PC-9 (cell line): Measurements from ENCODE around the gene KRTAP10-12. TPM values are rescaled to one million over a fixed set of nuclear protein-coding genes. Genes with fewer than 3 reads are reported as not detected.

Experiments
- BruUV-seq: library from RNA; stranded (reverse); fragments of 400-500 nt; replicated peaks from 2 replicates; lab custom pipeline; 2021; lab: Mats Ljungman, UMichigan
- CTCF ChIA-PET: fragments of 300-600 bp; sonication (Branson Sonifier 250); formaldehyde crosslinking; loops from one replicate; lab custom pipeline; 2022; ENCODE audit warnings: antibody characterized with exemption; lab: Charles Lee
- POLR2A ChIA-PET: fragments of 300-600 bp; sonication (Branson Sonifier 250); formaldehyde crosslinking; loops from one replicate; lab custom pipeline; 2022; ENCODE audit warnings: antibody characterized with exemption; ENCODE audit not compliant: unreplicated experiment; lab: Charles Lee
- DNase-seq, 2 experiments: peaks; one replicate each; pipeline versions ENCODE4 v3.0.0 to v3.0.0-alpha.2; 2015 to 2022; ENCODE audit warnings: mixed read lengths in 1 of 2
- H2AFZ ChIP-seq: fragments of 200-600 bp; sonication (generic); 2 replicates; pipeline ENCODE4 v1.8.1; 2017; ENCODE audit warnings: antibody characterized with exemption
- H3F3A ChIP-seq: fragments of 200-600 bp; sonication (generic); 2 replicates; pipeline ENCODE4 v1.8.1; 2017; ENCODE audit warnings: antibody characterized with exemption, mild to moderate bottlenecking, low read depth; ENCODE audit not compliant: insufficient read depth
- H3K27ac ChIP-seq: fragments of 200-600 bp; sonication (generic); 2 replicates; pipeline ENCODE4 v1.6.1; 2016; ENCODE audit warnings: mixed run types
- H3K27me3 ChIP-seq: fragments of 200-600 bp; sonication (generic); 2 replicates; pipeline ENCODE4 v1.6.1; 2016; ENCODE audit warnings: low read depth, mixed run types; ENCODE audit not compliant: insufficient read depth
- H3K36me3 ChIP-seq: fragments of 200-600 bp; sonication (generic); 2 replicates; pipeline ENCODE4 v1.6.1; 2016; ENCODE audit warnings: low read depth, mixed run types
- H3K4me1 ChIP-seq: fragments of 200-600 bp; sonication (generic); replicated peaks from 2 replicates; pipeline ENCODE4 v1.6.1; 2016; ENCODE audit warnings: mixed run types; ENCODE audit not compliant: insufficient read depth
- H3K4me2 ChIP-seq: fragments of 200-600 bp; sonication (generic); 2 replicates; pipeline ENCODE4 v1.6.1; 2017; ENCODE audit warnings: mixed run types
- H3K4me3 ChIP-seq: fragments of 200-600 bp; sonication (generic); 2 replicates; pipeline ENCODE4 v1.6.1; 2016; ENCODE audit warnings: mixed run types
- H3K79me2 ChIP-seq: fragments of 200-600 bp; sonication (generic); 2 replicates; pipeline ENCODE4 v1.6.1; 2017; ENCODE audit warnings: low read depth, mixed run types
- H3K9me2 ChIP-seq: fragments of 200-600 bp; sonication (generic); 2 replicates; pipeline ENCODE4 v1.8.1; 2017; ENCODE audit warnings: mild to moderate bottlenecking; ENCODE audit not compliant: insufficient read depth
- H3K9me3 ChIP-seq: fragments of 200-600 bp; sonication (generic); 2 replicates; pipeline ENCODE4 v1.8.1; 2016; ENCODE audit warnings: low read depth; ENCODE audit not compliant: insufficient read depth
- H4K20me1 ChIP-seq: fragments of 200-600 bp; sonication (generic); 2 replicates; pipeline ENCODE4 v1.8.1; 2017; ENCODE audit not compliant: insufficient read depth
- CTCF ChIP-seq: fragments of 200-600 bp; sonication (generic); conservative IDR thresholded peaks from 2 replicates; pipeline ENCODE4 v1.6.1; 2017; ENCODE audit warnings: mixed run types, antibody characterized with exemption, mild to moderate bottlenecking, moderate library complexity
- EZH2 ChIP-seq: fragments of 200-600 bp; sonication (generic); IDR thresholded peaks from 2 replicates; pipeline ENCODE4 v1.8.0; 2017; ENCODE audit warnings: antibody characterized with exemption, low read depth
- intact Hi-C: fragments of 100-400 bp; cut with micrococcal nuclease; formaldehyde crosslinking; loops from one replicate; pipeline ENCODE4 v1.10.0; 2022; ENCODE audit not compliant: unreplicated experiment
- total RNA-seq: library from RNA; stranded (reverse); gene quantifications from 2 replicates; pipeline ENCODE4 v1.2.3, GENCODE V29; 2021

The KRTAP10-12 gene
- total RNA-seq, 1 experiment from 2014 or later, result not detected

DNA sequence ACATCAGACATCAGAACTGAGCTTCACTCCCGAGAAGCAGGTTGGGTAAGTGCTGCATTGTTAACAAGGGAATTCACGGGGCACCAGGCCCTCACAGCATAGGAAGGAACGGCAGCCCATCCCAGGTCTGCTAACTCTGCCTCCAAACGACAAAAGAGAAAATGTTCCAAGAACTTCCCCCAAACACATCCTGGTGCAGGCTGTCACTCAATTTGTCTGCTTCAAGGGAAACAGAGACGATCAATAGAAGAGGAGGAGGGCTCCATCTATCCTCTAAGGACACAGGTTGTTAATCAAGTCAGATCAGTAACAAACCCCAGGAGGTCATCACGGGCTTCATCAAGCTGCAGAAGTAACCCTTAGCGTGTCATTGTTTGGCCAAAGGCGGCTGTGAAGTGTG is 17.9 kb downstream of the KRTAP10-12 start:
- H4K20me1 ChIP-seq, result no peaks in the 10 kb centered on the region
- intact Hi-C loops, result no loop called here
- TF ChIP-seq CTCF (no peak), EZH2 (no peak)
- no peaks in the 10 kb centered on the region for H3K9me2 ChIP-seq
- no peaks in the 10 kb centered on the region for H3F3A ChIP-seq
- no peak overlapping the region for H2AFZ ChIP-seq
- H3K4me1 ChIP-seq, result no peaks in the 10 kb centered on the region
- BruUV-seq, result no TSS peak
- no peak for DNase-seq
- H3K27ac ChIP-seq, result no peak overlapping the region
- CTCF ChIA-PET, result no interaction called here
- no peaks in the 10 kb centered on the region for H3K79me2 ChIP-seq
- no peaks in the 10 kb centered on the region for H3K36me3 ChIP-seq
- H3K4me3 ChIP-seq, result no peak overlapping the region
- H3K27me3 ChIP-seq, result peaks cover 64% of the 10 kb centered on the region
- no peaks in the 10 kb centered on the region for H3K9me3 ChIP-seq
- no peak overlapping the region for H3K4me2 ChIP-seq
- POLR2A ChIA-PET, result no interaction called here

DNA sequence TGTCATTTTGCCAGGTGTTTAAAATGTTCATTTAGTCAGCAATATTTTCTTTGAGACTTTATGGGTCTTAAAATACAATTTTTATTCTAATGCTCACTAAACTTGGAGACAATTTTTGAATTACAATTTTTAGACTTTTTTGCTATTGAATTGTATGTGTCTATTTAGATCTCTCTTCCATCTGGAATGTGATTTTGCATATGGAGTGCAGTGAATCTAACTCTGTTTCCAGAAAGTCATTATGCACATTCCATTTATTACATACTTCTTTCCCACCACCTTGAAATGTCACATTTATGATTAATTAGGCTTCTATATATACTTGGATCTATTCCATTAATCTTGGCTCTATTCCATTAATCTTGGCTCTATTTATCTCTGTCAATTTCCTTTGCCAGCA is 20.0 kb downstream of the KRTAP10-12 start:
- Histone ChIP-seq H3K4me3 (no peak overlapping the region), H3K79me2 (no peaks in the 10 kb centered on the region), H3K9me2 (no peaks in the 10 kb centered on the region), H3K36me3 (no peaks in the 10 kb centered on the region), H4K20me1 (no peaks in the 10 kb centered on the region), H3K9me3 (no peaks in the 10 kb centered on the region), H3K4me1 (no peaks in the 10 kb centered on the region), H3F3A (no peaks in the 10 kb centered on the region), H3K27ac (no peak overlapping the region), H2AFZ (no peak overlapping the region), H3K27me3 (peaks cover 55% of the 10 kb centered on the region), H3K4me2 (no peak overlapping the region)
- no peak for DNase-seq
- CTCF ChIA-PET, result no interaction called here
- TF ChIP-seq CTCF (no peak), EZH2 (no peak)
- intact Hi-C loops, result no loop called here
- BruUV-seq, result no TSS peak
- POLR2A ChIA-PET, result no interaction called here

DNA sequence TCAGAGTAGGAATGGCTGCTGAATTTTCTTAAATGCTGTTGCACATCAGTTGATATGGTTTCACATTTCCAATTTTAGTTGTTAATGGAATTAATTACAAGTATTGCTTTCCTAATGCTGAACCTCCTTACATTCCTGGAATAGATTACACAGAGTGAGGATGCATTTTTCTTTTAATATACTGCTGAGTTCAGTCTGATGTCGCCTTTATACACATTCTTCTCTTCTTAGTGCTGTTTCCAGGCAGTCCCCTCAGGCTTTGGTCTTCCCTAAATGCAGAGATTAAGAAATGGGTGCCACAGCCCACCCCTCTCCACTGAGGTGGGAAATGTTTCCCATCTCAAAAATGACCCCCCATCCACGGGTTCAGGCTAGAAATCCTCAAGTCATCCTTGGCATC is 21.1 kb downstream of the KRTAP10-12 start:
- DNase-seq, result no peak
- H3K4me2 ChIP-seq, result no peak overlapping the region
- no peak overlapping the region for H3K27ac ChIP-seq
- no TSS peak for BruUV-seq
- ChIA-PET CTCF (no interaction called here), POLR2A (no interaction called here)
- H3K36me3 ChIP-seq, result no peaks in the 10 kb centered on the region
- H3K4me3 ChIP-seq, result no peak overlapping the region
- no peaks in the 10 kb centered on the region for H3K4me1 ChIP-seq
- H3F3A ChIP-seq, result no peaks in the 10 kb centered on the region
- H3K79me2 ChIP-seq, result no peaks in the 10 kb centered on the region
- intact Hi-C loops, result no loop called here
- no peaks in the 10 kb centered on the region for H4K20me1 ChIP-seq
- TF ChIP-seq CTCF (no peak), EZH2 (no peak)
- no peaks in the 10 kb centered on the region for H3K9me2 ChIP-seq
- peaks cover 54% of the 10 kb centered on the region for H3K27me3 ChIP-seq
- no peaks in the 10 kb centered on the region for H3K9me3 ChIP-seq
- H2AFZ ChIP-seq, result no peak overlapping the region
